Pulmonary artery endothelial cell (primary cell): ENCODE data around the gene GPR183. TPM values are rescaled to one million over a fixed set of nuclear protein-coding genes. Genes with fewer than 3 reads are reported as not detected.

Experiments
- DNase-seq: peaks from one replicate; pipeline ENCODE4 v3.0.0-alpha.2; 2011; ENCODE audit warnings: low read depth, low spot score
- total RNA-seq: library from RNA; depleted of rRNA; stranded (reverse); fragments of >200 nt; gene quantifications from 2 replicates; pipeline ENCODE4 v1.2.3, GENCODE V29; 2014

The GPR183 gene
- not detected in 2 replicates for total RNA-seq

- no peak for DNase-seq
These were observed at the start of gene GPR183 for GRCh38 chr13:99307247-99307646. GPR183 (minus strand) TSS chr13:99307399; CDS start chr13:99296145, 11,254 bp downstream.

- DNase-seq, result peak; percentile 87
These were observed 49.3 kb upstream of the GPR183 start for GRCh38 chr13:99356262-99357091.

- DNase-seq, result no peak
These were observed 48.7 kb upstream of the GPR183 start for GRCh38 chr13:99356012-99356261.

- DNase-seq, result no peak
These were observed 48.2 kb upstream of the GPR183 start for GRCh38 chr13:99355267-99356011.

GRCh38 chr13:99354371-99354951 is 47.3 kb upstream of the GPR183 start:
- no peak for DNase-seq

GRCh38 chr13:99353836-99354235 is 46.6 kb upstream of the GPR183 start:
- no peak for DNase-seq

GRCh38 chr13:99353246-99353600 is 46.0 kb upstream of the GPR183 start:
- no peak for DNase-seq

GRCh38 chr13:99352351-99353245 is 45.4 kb upstream of the GPR183 start:
- no peak for DNase-seq

GRCh38 chr13:99351772-99352171 is 44.6 kb upstream of the GPR183 start:
- no peak for DNase-seq

- DNase-seq, result no peak
These were observed 43.0 kb upstream of the GPR183 start for GRCh38 chr13:99350191-99350590.

GRCh38 chr13:99347911-99348451 is 40.8 kb upstream of the GPR183 start:
- no peak for DNase-seq

- DNase-seq, result no peak
These were observed 40.2 kb upstream of the GPR183 start for GRCh38 chr13:99347335-99347878.

- DNase-seq, result no peak
These were observed 39.3 kb upstream of the GPR183 start for GRCh38 chr13:99346335-99347042.

GRCh38 chr13:99345345-99345744 is 38.1 kb upstream of the GPR183 start:
- no peak for DNase-seq

- no peak for DNase-seq
These were observed 37.5 kb upstream of the GPR183 start for GRCh38 chr13:99344610-99345208.

GRCh38 chr13:99342723-99343315 is 35.6 kb upstream of the GPR183 start:
- no peak for DNase-seq

- DNase-seq, result no peak
These were observed 34.9 kb upstream of the GPR183 start for GRCh38 chr13:99341969-99342722.

- DNase-seq, result no peak
These were observed 33.4 kb upstream of the GPR183 start for GRCh38 chr13:99340638-99341037.
